Kidney (tissue), 14 donors: ENCODE measurements around the gene MED16. TPM values are rescaled to one million over a fixed set of nuclear protein-coding genes. Genes with fewer than 3 reads are reported as not detected.

ENCODE experiments used
- DNase-seq, 5 donors: peaks; one replicate each; pipeline ENCODE4 v3.0.0-alpha.2; 2013 to 2020
- FAIRE-seq: peaks from 2 replicates; lab custom pipeline; 2012; peaks lifted over from hg19 to GRCh38; lab: Jason Lieb, UNC
- H3K27ac ChIP-seq, 2 donors: one replicate each; pipeline ENCODE4 v1.7.0; 2013; ENCODE audit warnings: low read depth in 2 of 2, low read length in 2 of 2, inconsistent platforms in 1 of 2
- H3K27me3 ChIP-seq: one replicate; pipeline ENCODE4 v1.7.1; 2013; ENCODE audit warnings: low read length, inconsistent platforms; ENCODE audit not compliant: control insufficient read depth, insufficient read depth
- H3K36me3 ChIP-seq, 3 donors: one replicate each; pipeline versions ENCODE4 v1.7.0 to v1.7.1; 2013; ENCODE audit warnings: low read length in 3 of 3, control low read depth in 1 of 3, inconsistent platforms in 1 of 3; ENCODE audit not compliant: insufficient read depth in 3 of 3, control insufficient read depth in 2 of 3
- H3K4me1 ChIP-seq, 3 donors: one replicate each; pipeline versions ENCODE4 v1.7.0 to v1.7.1; 2013; ENCODE audit warnings: low read length in 3 of 3, inconsistent platforms in 1 of 3, low read depth in 1 of 3; ENCODE audit not compliant: control insufficient read depth in 2 of 3, insufficient read depth in 2 of 3
- H3K4me3 ChIP-seq, 3 donors: one replicate each; pipeline versions ENCODE4 v1.7.0 to v1.8.1; 2013; ENCODE audit warnings: low read length in 3 of 3, control low read depth in 1 of 3, inconsistent platforms in 1 of 3
- H3K9ac ChIP-seq, 3 donors: one replicate each; pipeline versions ENCODE4 v1.7.0 to v1.7.1; 2013; ENCODE audit warnings: low read length in 3 of 3, control low read depth in 1 of 3, inconsistent platforms in 1 of 3
- H3K9me3 ChIP-seq, 3 donors: one replicate each; pipeline versions ENCODE4 v1.7.0 to v1.7.1; 2013; ENCODE audit warnings: low read length in 3 of 3, control low read depth in 1 of 3, inconsistent platforms in 1 of 3; ENCODE audit not compliant: control insufficient read depth in 2 of 3, insufficient read depth in 1 of 3
- intact Hi-C: fragments of 100-400 bp; cut with DNase I; formaldehyde crosslinking; loops from one replicate; pipeline ENCODE4 v1.11.1; 2022
- polyA plus RNA-seq: library from polyadenylated mRNA; stranded (reverse); fragments of 350-450 nt; fragmentation: Illumina TruSeq; extraction: RNeasy Lipid Tissue Mini Kit (QIAGEN cat#74804); gene quantifications from one replicate; pipeline ENCODE4 v1.2.3, GENCODE V29; 2014; ENCODE audit warnings: low read depth, low replicate concordance; ENCODE audit not compliant: insufficient read depth
- total RNA-seq: library from RNA; stranded (reverse); fragmentation: NEBNext Ultra II Directional; extraction: Animal tissue kit (Norgen Biotek cat#: 25700); gene quantifications from one replicate; pipeline ENCODE4 v1.2.1, GENCODE V29; 2021
- TF ChIP-seq, protein P1 (sequence below): IDR thresholded peaks from 3 replicates; pipeline ENCODE4 v1.5.1; 2012; ENCODE audit warnings: mild to moderate bottlenecking, moderate library complexity, borderline replicate concordance; ENCODE audit not compliant: insufficient read depth; ENCODE audit errors: extremely low read depth
- donor health status: control.
- donor health status: control.
- donor health status: control.
- donor health status: control.
- donor health status: control.
- donor health status: DM: yes; HTN: yes; CAD: no.
- donor health status: Normal renal cell carcinoma (clear cell type).

Gene MED16
- total and polyA plus RNA-seq, 2 donors from 2014 or later = 56.5 to 72.1 TPM

DNA sequence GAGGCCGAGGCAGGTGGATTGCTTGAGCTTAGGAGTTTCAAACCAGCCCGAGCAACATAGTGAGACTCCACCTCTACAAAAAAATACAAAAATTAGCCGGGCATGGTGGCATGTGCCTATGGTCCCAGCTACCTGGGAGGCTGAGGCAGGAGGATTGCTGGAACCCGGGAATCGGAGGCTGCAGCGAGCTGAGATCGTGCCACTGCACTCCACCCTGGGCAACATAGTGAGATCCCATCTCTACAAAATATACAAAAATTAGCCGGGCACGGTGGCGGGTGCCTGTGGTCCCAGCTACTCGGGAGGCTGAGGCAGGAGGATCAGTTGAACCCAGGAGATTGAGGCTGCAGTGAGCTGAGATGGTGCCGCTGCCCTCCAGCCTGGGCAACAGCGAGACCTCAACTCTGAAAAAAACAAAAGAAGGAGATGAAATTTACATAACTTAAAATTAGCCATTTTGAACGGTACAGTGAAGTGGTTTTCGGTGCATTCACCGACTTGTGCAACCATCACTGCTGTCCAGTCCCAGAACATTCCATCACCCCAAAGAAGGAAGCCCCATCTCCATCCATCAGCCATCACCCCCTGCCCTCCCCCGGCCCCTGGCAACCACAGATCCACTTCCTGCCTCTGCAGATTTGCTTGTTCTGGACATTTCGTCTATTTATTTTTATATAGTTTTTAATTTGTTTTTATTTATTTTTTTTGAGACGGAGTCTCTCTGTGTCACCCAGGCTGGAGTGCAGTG lies 66.9 kb downstream of the MED16 start:
- Histone ChIP-seq H3K9ac (no peak overlapping the region), H3K9me3 (no peaks in the 10 kb centered on the region), H3K4me1 (no peaks in the 10 kb centered on the region), H3K4me3 (no peak overlapping the region), H3K27me3 (no peaks in the 10 kb centered on the region), H3K36me3 (no peaks in the 10 kb centered on the region), H3K27ac (no peak overlapping the region)
- DNase-seq (no peak), FAIRE-seq (no peak)
- TF ChIP-seq, protein P1, sequence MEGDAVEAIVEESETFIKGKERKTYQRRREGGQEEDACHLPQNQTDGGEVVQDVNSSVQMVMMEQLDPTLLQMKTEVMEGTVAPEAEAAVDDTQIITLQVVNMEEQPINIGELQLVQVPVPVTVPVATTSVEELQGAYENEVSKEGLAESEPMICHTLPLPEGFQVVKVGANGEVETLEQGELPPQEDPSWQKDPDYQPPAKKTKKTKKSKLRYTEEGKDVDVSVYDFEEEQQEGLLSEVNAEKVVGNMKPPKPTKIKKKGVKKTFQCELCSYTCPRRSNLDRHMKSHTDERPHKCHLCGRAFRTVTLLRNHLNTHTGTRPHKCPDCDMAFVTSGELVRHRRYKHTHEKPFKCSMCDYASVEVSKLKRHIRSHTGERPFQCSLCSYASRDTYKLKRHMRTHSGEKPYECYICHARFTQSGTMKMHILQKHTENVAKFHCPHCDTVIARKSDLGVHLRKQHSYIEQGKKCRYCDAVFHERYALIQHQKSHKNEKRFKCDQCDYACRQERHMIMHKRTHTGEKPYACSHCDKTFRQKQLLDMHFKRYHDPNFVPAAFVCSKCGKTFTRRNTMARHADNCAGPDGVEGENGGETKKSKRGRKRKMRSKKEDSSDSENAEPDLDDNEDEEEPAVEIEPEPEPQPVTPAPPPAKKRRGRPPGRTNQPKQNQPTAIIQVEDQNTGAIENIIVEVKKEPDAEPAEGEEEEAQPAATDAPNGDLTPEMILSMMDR = no peak
- intact Hi-C loops = no loop called here

DNA sequence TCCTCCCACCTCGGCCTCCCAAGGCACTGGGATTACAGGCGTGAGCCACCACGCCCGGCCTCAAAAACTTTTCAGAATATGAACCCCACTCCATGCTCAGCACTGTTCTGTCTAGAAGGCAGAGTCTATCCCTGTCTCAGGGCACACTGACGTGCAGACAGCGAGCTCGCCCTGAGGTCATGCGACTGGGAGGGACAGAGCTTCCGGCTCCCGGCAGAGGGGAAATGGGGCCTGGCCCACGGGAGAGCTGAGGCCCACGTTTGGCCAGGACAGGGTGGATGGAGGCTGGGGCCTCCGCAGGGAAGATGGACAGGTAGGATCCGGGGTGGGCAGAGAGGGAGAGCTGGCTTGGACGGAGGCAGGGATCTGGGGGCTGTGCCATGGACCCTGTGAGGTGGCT lies 68.1 kb downstream of the MED16 start:
- intact Hi-C loops = no loop called here
- TF ChIP-seq, protein P1 = no peak
- H3K36me3 ChIP-seq = no peaks in the 10 kb centered on the region
- DNase-seq (no peak), FAIRE-seq (no peak)
- H3K27ac ChIP-seq = no peak overlapping the region
- no peaks in the 10 kb centered on the region for H3K9me3 ChIP-seq
- no peak overlapping the region for H3K4me3 ChIP-seq
- no peak overlapping the region for H3K9ac ChIP-seq
- no peaks in the 10 kb centered on the region for H3K4me1 ChIP-seq
- no peaks in the 10 kb centered on the region for H3K27me3 ChIP-seq

DNA sequence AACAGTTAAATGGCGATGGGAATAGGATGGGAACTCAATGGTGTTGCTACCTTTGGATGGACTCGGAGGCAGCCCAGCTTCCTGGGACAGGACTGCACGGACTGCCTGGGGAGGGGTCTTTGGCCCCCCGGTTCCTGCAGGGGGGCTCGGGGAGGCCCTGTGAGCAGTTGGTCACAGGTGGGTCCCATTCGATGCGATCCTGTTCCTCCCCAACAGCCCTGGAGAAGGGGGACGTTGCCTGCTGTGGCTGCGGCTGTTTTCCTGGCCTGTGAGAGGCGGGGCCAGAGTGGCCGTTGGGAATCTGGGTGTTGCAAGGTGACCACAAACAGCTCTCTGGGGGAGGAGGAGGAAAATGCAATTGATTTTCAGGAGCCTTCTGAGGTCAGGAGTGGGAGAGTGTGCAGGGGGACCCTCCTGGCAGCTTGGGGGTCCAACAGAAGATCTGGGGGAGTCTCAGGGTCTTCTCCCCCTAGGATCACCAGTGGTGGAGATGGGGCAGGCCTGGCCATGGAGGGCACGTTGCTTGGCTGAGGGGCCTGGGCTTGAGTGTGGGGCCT lies 69.3 kb downstream of the MED16 start:
- H3K27me3 ChIP-seq = no peaks in the 10 kb centered on the region
- H3K36me3 ChIP-seq = no peaks in the 10 kb centered on the region
- no peak overlapping the region for H3K4me3 ChIP-seq
- no peak overlapping the region for H3K9ac ChIP-seq
- DNase-seq (no peak), FAIRE-seq (no peak)
- no peaks in the 10 kb centered on the region for H3K4me1 ChIP-seq
- intact Hi-C loops = no loop called here
- H3K27ac ChIP-seq = no peak overlapping the region
- TF ChIP-seq, protein P1 = no peak
- no peaks in the 10 kb centered on the region for H3K9me3 ChIP-seq
